Liver (tissue), 9 donors: ENCODE results near the gene GAD1. TPM values are rescaled to one million over a fixed set of nuclear protein-coding genes. Genes with fewer than 3 reads are reported as not detected.

Experiments used
- DNase-seq: peaks from one replicate; pipeline ENCODE4 v3.0.0-alpha.2; 2017; ENCODE audit warnings: low spot score
- H3K27ac ChIP-seq, 2 donors: one replicate each; pipeline ENCODE4 v1.7.0; 2013; ENCODE audit warnings: inconsistent platforms in 2 of 2, low read length in 2 of 2, control low read depth in 1 of 2, low read depth in 1 of 2, mild to moderate bottlenecking in 1 of 2
- H3K27me3 ChIP-seq, 4 donors: one replicate each; pipeline versions ENCODE4 v1.6.1 to v1.7.0; 2013; ENCODE audit warnings: low read length in 3 of 4, inconsistent platforms in 1 of 4, mild to moderate bottlenecking in 1 of 4, moderate library complexity in 1 of 4; ENCODE audit not compliant: control insufficient read depth in 4 of 4, insufficient read depth in 4 of 4
- H3K36me3 ChIP-seq, 4 donors: one replicate each; pipeline versions ENCODE4 v1.6.1 to v1.7.0; 2013; ENCODE audit warnings: low read length in 3 of 4, mild to moderate bottlenecking in 3 of 4, low read depth in 1 of 4, moderate library complexity in 1 of 4; ENCODE audit not compliant: control insufficient read depth in 4 of 4, insufficient read depth in 3 of 4
- H3K4me1 ChIP-seq, 4 donors: one replicate each; pipeline versions ENCODE4 v1.6.1 to v1.7.0; 2013; ENCODE audit warnings: low read length in 3 of 4, mild to moderate bottlenecking in 3 of 4, moderate library complexity in 1 of 4; ENCODE audit not compliant: control insufficient read depth in 4 of 4, insufficient read depth in 4 of 4
- H3K4me3 ChIP-seq, 3 donors: one replicate each; pipeline versions ENCODE4 v1.6.1 to v1.7.0; 2013; ENCODE audit warnings: low read length in 3 of 3, control low read depth in 1 of 3, low read depth in 1 of 3, mild to moderate bottlenecking in 1 of 3
- H3K9ac ChIP-seq, 2 donors: one replicate each; pipeline ENCODE4 v1.7.0; 2013; ENCODE audit warnings: low read length in 2 of 2, mild to moderate bottlenecking in 2 of 2, moderate library complexity in 2 of 2, control low read depth in 1 of 2, low read depth in 1 of 2
- H3K9me3 ChIP-seq, 4 donors: one replicate each; pipeline versions ENCODE4 v1.6.1 to v1.7.0; 2013; ENCODE audit warnings: low read length in 3 of 4; ENCODE audit not compliant: control insufficient read depth in 4 of 4
- ATF3 ChIP-seq: IDR thresholded peaks from 2 replicates; pipeline ENCODE4 v1.6.1; 2016; ENCODE audit warnings: antibody characterized with exemption
- CTCF ChIP-seq: fragments of 150-350 bp; IDR thresholded peaks from 2 replicates; pipeline ENCODE4 v1.5.1; 2017; ENCODE audit warnings: improper control_type of control experiment, low read depth, low read length; ENCODE audit not compliant: missing input control
- EGR1 ChIP-seq, 2 donors: IDR thresholded peaks; 2 replicates each; pipeline ENCODE4 v1.6.1; 2016 to 2018; ENCODE audit warnings: antibody characterized with exemption in 2 of 2, low read depth in 2 of 2
- FOXA1 ChIP-seq: IDR thresholded peaks from 2 replicates; pipeline ENCODE4 v1.6.1; 2016; ENCODE audit warnings: antibody characterized with exemption
- FOXA2 ChIP-seq: IDR thresholded peaks from 2 replicates; pipeline ENCODE4 v1.6.1; 2016; ENCODE audit warnings: antibody characterized with exemption
- GABPA ChIP-seq, 2 donors: IDR thresholded peaks in 1 of 2; conservative IDR thresholded peaks in 1 of 2; 2 replicates each; pipeline ENCODE4 v1.6.1; 2016; ENCODE audit warnings: antibody characterized with exemption in 2 of 2, mild to moderate bottlenecking in 1 of 2, moderate library complexity in 1 of 2
- HNF4G ChIP-seq: IDR thresholded peaks from 2 replicates; pipeline ENCODE4 v1.6.1; 2016; ENCODE audit warnings: antibody characterized with exemption
- JUND ChIP-seq, 2 donors: IDR thresholded peaks; 2 replicates each; pipeline ENCODE4 v1.6.1; 2016; ENCODE audit warnings: antibody characterized with exemption in 2 of 2
- MAX ChIP-seq: IDR thresholded peaks from 2 replicates; pipeline ENCODE4 v1.6.1; 2016; ENCODE audit warnings: antibody characterized with exemption
- NR2F2 ChIP-seq: IDR thresholded peaks from 2 replicates; pipeline ENCODE4 v1.6.1; 2016; ENCODE audit warnings: antibody characterized with exemption
- REST ChIP-seq: IDR thresholded peaks from 2 replicates; pipeline ENCODE4 v1.6.1; 2016; ENCODE audit warnings: antibody characterized with exemption, mild to moderate bottlenecking
- RXRA ChIP-seq, 2 donors: IDR thresholded peaks; 2 replicates each; pipeline ENCODE4 v1.6.1; 2017 to 2018; ENCODE audit warnings: antibody characterized with exemption in 2 of 2, mild to moderate bottlenecking in 1 of 2
- SP1 ChIP-seq: IDR thresholded peaks from 2 replicates; pipeline ENCODE4 v1.6.1; 2018; ENCODE audit warnings: antibody characterized with exemption, mild to moderate bottlenecking
- YY1 ChIP-seq: IDR thresholded peaks from 2 replicates; pipeline ENCODE4 v1.6.1; 2016; ENCODE audit warnings: antibody characterized with exemption, mild to moderate bottlenecking
- ZBTB33 ChIP-seq: IDR thresholded peaks from 2 replicates; pipeline ENCODE4 v1.6.1; 2016; ENCODE audit warnings: antibody characterized with exemption
- WGBS: extraction: QIAGEN DNeasy Blood & Tissue Kit; methylation state at CpG from one replicate; pipeline ENCODE4 v1.1.7; 2013; 5-methylcytosine and 5-hydroxymethylcytosine counted together
- polyA plus RNA-seq, 2 donors: library from polyadenylated mRNA; stranded (reverse) in 1 of 2; unstranded in 1 of 2; fragments of 200-250 nt in 1 of 2; fragments of >200 nt in 1 of 2; fragmentation: Nextera tagmentation in 1 of 2; extraction: Ambion mirVana in 1 of 2; gene quantifications; one replicate each; pipeline versions ENCODE4 v1.2.1 to v1.2.3, GENCODE V29; 2013 to 2015
- total RNA-seq, 2 donors: library from RNA; depleted of rRNA; stranded (reverse); fragments of >200 nt; gene quantifications; one replicate each; pipeline ENCODE4 v1.2.3, GENCODE V29; 2014
- donor health status: healthy.
- donor health status: healthy.
- donor health status: healthy.
- donor health status: healthy.
- donor health status: healthy.

GAD1 gene
- total and polyA plus RNA-seq, 4 donors = 0.08 to 0.19 TPM; not detected in 2

GRCh38 chr2:170887496-170887895 lies 70.8 kb downstream of the GAD1 start:
- H3K36me3 ChIP-seq = no peaks in the 10 kb centered on the region
- TF ChIP-seq FOXA1 = no peak
- no peak for TF ChIP-seq FOXA2
- no peak for TF ChIP-seq CTCF
- TF ChIP-seq ZBTB33 = no peak
- TF ChIP-seq SP1 = no peak
- no peak for TF ChIP-seq NR2F2
- TF ChIP-seq GABPA (IDR thresholded peaks at IDR 0.05 in 1 of 2, conservative IDR thresholded peaks at IDR 0.05 in 1 of 2) = no peak
- TF ChIP-seq EGR1 (IDR thresholded peaks at IDR 0.05; ENCODE audit: low read depth in 2 of 2) = no peak
- TF ChIP-seq RXRA (IDR thresholded peaks at IDR 0.05) = no peak
- no peak for TF ChIP-seq REST
- H3K9me3 ChIP-seq = no peaks in the 10 kb centered on the region
- H3K9ac ChIP-seq = no peak overlapping the region
- H3K4me1 ChIP-seq = no peaks in the 10 kb centered on the region
- H3K4me3 ChIP-seq = no peak overlapping the region
- no peak for DNase-seq
- H3K27me3 ChIP-seq = peaks cover 0 to 4% (median 0%) of the 10 kb centered on the region in 4 donors
- H3K27ac ChIP-seq = no peak overlapping the region

- no peak overlapping the region for H3K4me3 ChIP-seq
- WGBS = 82% methylated on average over 3 of the region's 3 CpGs
- H3K27me3 ChIP-seq = peaks cover 0 to 4% (median 0%) of the 10 kb centered on the region in 4 donors
- no peaks in the 10 kb centered on the region for H3K36me3 ChIP-seq
- DNase-seq = no peak
- H3K9ac ChIP-seq = no peak overlapping the region
- H3K27ac ChIP-seq = no peak overlapping the region
- H3K9me3 ChIP-seq = no peaks in the 10 kb centered on the region
- no peaks in the 10 kb centered on the region for H3K4me1 ChIP-seq
- no peak for TF ChIP-seq GABPA (IDR thresholded peaks at IDR 0.05 in 1 of 2, conservative IDR thresholded peaks at IDR 0.05 in 1 of 2)
- no peak for TF ChIP-seq EGR1 (IDR thresholded peaks at IDR 0.05; ENCODE audit: low read depth in 2 of 2)
- TF ChIP-seq REST = no peak
- TF ChIP-seq NR2F2 = no peak
- TF ChIP-seq JUND (IDR thresholded peaks at IDR 0.05) = no peak
- TF ChIP-seq SP1 = no peak
- no peak for TF ChIP-seq RXRA (IDR thresholded peaks at IDR 0.05)
- TF ChIP-seq FOXA2 = no peak
- no peak for TF ChIP-seq MAX
- no peak for TF ChIP-seq ATF3
- no peak for TF ChIP-seq YY1
- TF ChIP-seq HNF4G = no peak
- TF ChIP-seq ZBTB33 = no peak
- TF ChIP-seq CTCF = no peak
- no peak for TF ChIP-seq FOXA1
These were observed 71.2 kb downstream of the GAD1 start for GRCh38 chr2:170887896-170888295.
